ENCODE data around the gene EFNB3. TPM values are rescaled to one million over a fixed set of nuclear protein-coding genes. Genes with fewer than 3 reads are reported as not detected.

EFNB3 gene
- polyA plus RNA-seq, 1 donor from 2014 or later, result not detected

GRCh38 chr17:7707858-7708750, 3.1 kb downstream of the EFNB3 start:
- H3K27ac Mint-ChIP-seq, result no peak overlapping the region
- H3K4me3 Mint-ChIP-seq, result no peak overlapping the region
- peaks cover 55% of the 10 kb centered on the region for H3K27me3 Mint-ChIP-seq

DNA sequence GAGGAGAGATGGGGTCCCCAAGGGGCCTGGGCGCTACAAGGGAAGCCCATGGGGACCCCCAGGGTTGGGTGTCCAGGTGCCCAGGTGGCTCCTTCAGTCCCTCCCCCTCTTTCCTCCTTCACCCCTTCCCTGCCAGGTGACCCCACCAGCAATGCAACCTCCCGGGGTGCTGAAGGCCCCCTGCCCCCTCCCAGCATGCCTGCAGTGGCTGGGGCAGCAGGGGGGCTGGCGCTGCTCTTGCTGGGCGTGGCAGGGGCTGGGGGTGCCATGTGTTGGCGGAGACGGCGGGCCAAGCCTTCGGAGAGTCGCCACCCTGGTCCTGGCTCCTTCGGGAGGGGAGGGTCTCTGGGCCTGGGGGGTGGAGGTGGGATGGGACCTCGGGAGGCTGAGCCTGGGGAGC, 4.0 kb downstream of the EFNB3 start:
- peaks cover 54% of the 10 kb centered on the region for H3K27me3 Mint-ChIP-seq
- H3K27ac Mint-ChIP-seq, result no peak overlapping the region
- peaks cover 3% of the 10 kb centered on the region for H3K36me3 Mint-ChIP-seq
- no peak overlapping the region for H3K4me3 Mint-ChIP-seq
- peaks cover 4 to 13% (median 11%) of the 10 kb centered on the region in 3 donors for H3K4me1 Mint-ChIP-seq
- H3K9me3 Mint-ChIP-seq, result peaks cover 0 to 3% (median 0%) of the 10 kb centered on the region in 3 donors

More at GRCh38 chr17:7707858-7708750, 3.1 kb downstream of the EFNB3 start:
- Mint-ChIP-seq H3K9me3 (peaks cover 0 to 3% (median 0%) of the 10 kb centered on the region in 3 donors), H3K36me3 (peaks cover 3% of the 10 kb centered on the region), H3K4me1 (peaks cover 0 to 13% (median 12%) of the 10 kb centered on the region in 3 donors)

- Mint-ChIP-seq H3K4me1 (peaks cover 4 to 8% (median 6%) of the 10 kb centered on the region in 3 donors), H3K4me3 (no peak overlapping the region), H3K27me3 (peaks cover 49% of the 10 kb centered on the region), H3K9me3 (peaks cover 0 to 3% (median 0%) of the 10 kb centered on the region in 3 donors), H3K27ac (no peak overlapping the region), H3K36me3 (peaks cover 3% of the 10 kb centered on the region)
Measured at GRCh38 chr17:7710301-7710700, 5.3 kb downstream of the EFNB3 start.

DNA sequence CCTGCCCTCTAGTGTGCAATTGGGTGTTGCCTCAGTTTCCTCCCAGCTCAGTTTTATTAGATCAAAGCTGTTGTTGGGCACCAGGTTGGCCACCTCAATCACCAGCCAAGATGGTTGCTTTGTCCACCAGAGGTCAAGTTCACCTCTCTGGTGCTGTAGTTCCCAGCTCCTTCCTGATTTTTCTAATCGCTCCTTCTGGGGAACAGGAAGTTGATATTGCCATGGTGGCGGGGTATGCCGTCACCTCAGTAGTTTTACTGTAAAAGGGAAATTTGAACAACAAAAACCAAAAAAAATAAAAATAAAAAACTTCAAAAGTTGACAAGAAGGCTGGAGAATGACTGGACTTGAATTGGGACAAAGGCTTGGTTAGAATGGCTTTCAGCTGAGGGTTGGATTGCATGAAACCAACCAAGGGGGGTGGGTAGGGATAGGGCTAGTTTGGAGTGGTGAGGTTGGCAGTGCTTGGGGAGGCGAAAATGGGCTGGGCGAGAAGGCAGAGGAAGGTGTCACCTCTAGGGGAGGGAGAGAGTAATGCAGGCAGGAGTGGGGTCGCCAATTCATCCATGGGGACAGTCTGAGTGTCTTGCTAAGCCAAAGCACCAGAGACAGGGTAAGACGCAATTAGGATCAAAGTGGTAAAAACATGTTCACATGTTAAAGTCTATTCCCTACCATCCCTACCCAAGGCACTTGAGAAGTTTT, 6.2 kb downstream of the EFNB3 start:
- Mint-ChIP-seq H3K4me3 (peak overlapping the region in 1 of 4 donors; percentile 25), H3K27ac (no peak overlapping the region), H3K4me1 (peaks cover 4 to 6% (median 5%) of the 10 kb centered on the region in 3 donors), H3K36me3 (peaks cover 3% of the 10 kb centered on the region), H3K27me3 (peaks cover 48% of the 10 kb centered on the region), H3K9me3 (peaks cover 0 to 3% (median 0%) of the 10 kb centered on the region in 3 donors)

GRCh38 chr17:7712111-7712771, 7.2 kb downstream of the EFNB3 start:
- peaks cover 48% of the 10 kb centered on the region for H3K27me3 Mint-ChIP-seq
- H3K4me1 Mint-ChIP-seq, result peaks cover 4 to 9% (median 5%) of the 10 kb centered on the region in 3 donors
- H3K4me3 Mint-ChIP-seq, result no peak overlapping the region
- no peak overlapping the region for H3K27ac Mint-ChIP-seq
- peaks cover 3% of the 10 kb centered on the region for H3K36me3 Mint-ChIP-seq
- peaks cover 0 to 3% (median 0%) of the 10 kb centered on the region in 3 donors for H3K9me3 Mint-ChIP-seq

GRCh38 chr17:7713782-7714181, 8.8 kb downstream of the EFNB3 start:
- Mint-ChIP-seq H3K9me3 (peaks cover 0 to 3% (median 0%) of the 10 kb centered on the region in 3 donors), H3K36me3 (peaks cover 4% of the 10 kb centered on the region), H3K27ac (no peak overlapping the region), H3K4me1 (peaks cover 12 to 16% (median 13%) of the 10 kb centered on the region in 3 donors), H3K27me3 (peaks cover 53% of the 10 kb centered on the region), H3K4me3 (no peak overlapping the region)

DNA sequence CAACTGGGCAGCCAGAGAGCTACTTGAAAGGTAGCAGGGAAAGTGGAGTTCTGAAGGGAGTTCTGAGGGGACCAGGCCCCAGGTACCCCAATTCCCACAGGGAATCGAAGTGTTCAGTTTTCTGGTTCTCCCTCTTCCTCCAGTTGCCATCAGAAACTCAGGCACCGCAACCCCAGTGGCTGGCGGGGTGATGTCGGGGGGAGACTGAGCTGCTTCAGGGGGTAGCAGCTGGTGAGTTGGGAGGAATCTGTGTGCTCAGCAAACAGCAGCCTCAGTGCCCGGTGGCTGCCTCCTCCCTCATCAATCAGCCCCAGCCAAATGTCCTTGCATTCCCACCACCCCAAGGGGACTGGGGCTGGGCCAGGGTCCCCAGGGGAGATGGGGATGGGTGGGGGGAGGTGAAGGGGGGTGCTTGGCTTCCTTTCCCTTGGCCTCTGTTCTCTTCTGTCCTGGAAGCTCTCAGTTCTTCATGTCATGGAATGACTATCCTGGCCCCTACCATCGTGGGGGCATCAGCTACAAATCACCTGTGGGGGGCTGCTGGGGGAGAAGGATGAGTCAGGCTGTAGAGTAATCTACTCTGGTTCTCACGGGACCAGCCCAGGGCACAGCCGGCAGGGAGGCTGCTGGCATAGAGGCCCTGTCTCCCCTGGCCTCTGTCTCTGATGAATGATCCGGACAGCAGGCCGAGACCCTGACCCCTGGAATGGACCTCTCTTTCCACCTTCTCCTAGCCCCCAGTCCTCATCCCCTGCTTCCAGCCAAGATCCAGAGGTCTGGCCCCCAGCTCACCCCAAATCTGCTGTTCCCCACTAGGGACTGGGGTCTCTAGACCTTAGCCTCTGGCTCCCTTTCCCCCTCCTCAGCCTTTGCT, 10.0 kb downstream of the EFNB3 start:
- peaks cover 12 to 18% (median 13%) of the 10 kb centered on the region in 3 donors for H3K4me1 Mint-ChIP-seq
- no peak overlapping the region for H3K27ac Mint-ChIP-seq
- peaks cover 4% of the 10 kb centered on the region for H3K36me3 Mint-ChIP-seq
- no peak overlapping the region for H3K4me3 Mint-ChIP-seq
- H3K9me3 Mint-ChIP-seq, result peaks cover 0 to 3% (median 0%) of the 10 kb centered on the region in 3 donors
- peaks cover 51% of the 10 kb centered on the region for H3K27me3 Mint-ChIP-seq

GRCh38 chr17:7715936-7716886, 11.2 kb downstream of the EFNB3 start:
- H3K27ac Mint-ChIP-seq, result no peak overlapping the region
- H3K27me3 Mint-ChIP-seq, result peaks cover 51% of the 10 kb centered on the region
- peaks cover 1% of the 10 kb centered on the region for H3K36me3 Mint-ChIP-seq
- peak overlapping the region in 2 of 4 donors; percentile 53 to 94 for H3K4me3 Mint-ChIP-seq
- peaks cover 0 to 3% (median 0%) of the 10 kb centered on the region in 3 donors for H3K9me3 Mint-ChIP-seq
- peaks cover 6 to 15% (median 13%) of the 10 kb centered on the region in 3 donors for H3K4me1 Mint-ChIP-seq

GRCh38 chr17:7716901-7717755, 12.1 kb downstream of the EFNB3 start, which contains the start of gene DNAH2:
DNAH2 (plus strand) TSS chr17:7717744; CDS start chr17:7719735, 1,991 bp downstream.
- Mint-ChIP-seq H3K9me3 (no peaks in the 10 kb centered on the region), H3K27me3 (peaks cover 51% of the 10 kb centered on the region), H3K4me3 (peak within 1 kb of the TSS; percentile 53 to 94 (median 82)), H3K36me3 (peaks cover 1% of the 10 kb centered on the region), H3K4me1 (peaks cover 6 to 13% (median 13%) of the 10 kb centered on the region in 3 donors), H3K27ac (peak within 1 kb of the TSS in 1 of 3 donors; percentile 47)

- Mint-ChIP-seq H3K4me1 (peaks cover 6 to 13% (median 13%) of the 10 kb centered on the region in 3 donors), H3K9me3 (no peaks in the 10 kb centered on the region), H3K36me3 (peaks cover 1% of the 10 kb centered on the region), H3K27ac (peak overlapping the region in 1 of 3 donors; percentile 47), H3K4me3 (peak overlapping the region in 3 of 4 donors; percentile 57 to 88 (median 76)), H3K27me3 (peaks cover 55% of the 10 kb centered on the region)
Measured at GRCh38 chr17:7717756-7718350, 12.9 kb downstream of the EFNB3 start.

DNA sequence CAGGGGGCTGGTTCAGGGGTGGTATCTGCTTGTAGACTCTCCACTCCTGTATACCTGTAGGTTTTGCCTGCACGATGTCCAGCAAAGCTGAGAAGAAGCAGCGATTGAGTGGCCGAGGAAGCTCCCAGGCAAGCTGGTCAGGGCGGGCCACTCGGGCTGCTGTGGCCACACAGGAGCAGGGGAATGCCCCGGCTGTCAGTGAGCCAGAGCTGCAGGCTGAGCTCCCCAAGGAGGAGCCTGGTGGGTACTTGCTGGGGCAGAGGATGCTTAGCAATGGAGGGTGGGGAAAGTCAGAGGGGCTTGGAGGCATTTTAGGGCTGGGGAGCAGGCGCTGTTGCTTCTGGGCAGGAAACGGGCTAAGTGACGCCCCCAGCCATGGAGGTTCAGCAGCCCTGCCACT, 14.7 kb downstream of the EFNB3 start:
- Mint-ChIP-seq H3K4me3 (no peak overlapping the region), H3K36me3 (peaks cover 1% of the 10 kb centered on the region), H3K4me1 (peaks cover 6 to 13% (median 9%) of the 10 kb centered on the region in 3 donors), H3K27ac (no peak overlapping the region), H3K27me3 (peaks cover 51% of the 10 kb centered on the region), H3K9me3 (no peaks in the 10 kb centered on the region)

- Mint-ChIP-seq H3K36me3 (peaks cover 1% of the 10 kb centered on the region), H3K4me3 (no peak overlapping the region)
Measured at GRCh38 chr17:7720125-7720524, 15.1 kb downstream of the EFNB3 start.

More at GRCh38 chr17:7720125-7720524, 15.1 kb downstream of the EFNB3 start:
- Mint-ChIP-seq H3K9me3 (no peaks in the 10 kb centered on the region), H3K4me1 (peaks cover 6 to 13% (median 9%) of the 10 kb centered on the region in 3 donors), H3K27me3 (peaks cover 50% of the 10 kb centered on the region), H3K27ac (no peak overlapping the region)

Data from IgD-negative memory B cell (primary cell).